Neural cell (in vitro differentiated cells): ENCODE measurements around the gene NEURL1.

Experiments
- EP300 ChIP-seq: fragments of 450-650 bp; conservative IDR thresholded peaks from 2 replicates; pipeline ENCODE4 v1.6.1; 2014; ENCODE audit warnings: antibody characterized with exemption, mild to moderate bottlenecking, moderate library complexity; ENCODE audit not compliant: poor library complexity, severe bottlenecking
- EZH2 ChIP-seq: fragments of 200-600, 300-800 bp; shearing (Covaris generic), sonication (generic); IDR thresholded peaks from 2 replicates; pipeline ENCODE4 v1.6.1; 2014; ENCODE audit warnings: antibody characterized with exemption, low read length, borderline replicate concordance, mild to moderate bottlenecking; ENCODE audit not compliant: insufficient read depth, poor library complexity, severe bottlenecking
- MXI1 ChIP-seq: fragments of 450-650 bp; conservative IDR thresholded peaks from 2 replicates; pipeline ENCODE4 v1.6.1; 2014; ENCODE audit warnings: antibody characterized with exemption, mild to moderate bottlenecking; ENCODE audit not compliant: poor library complexity, severe bottlenecking
- POLR2AphosphoS5 ChIP-seq: IDR thresholded peaks from 2 replicates; pipeline ENCODE4 v1.6.1; 2012
- TF ChIP-seq, protein P1 (sequence below): fragments of 450-650 bp; IDR thresholded peaks from 2 replicates; pipeline ENCODE4 v1.5.1; 2014; ENCODE audit warnings: antibody characterized with exemption, mild to moderate bottlenecking, moderate library complexity; ENCODE audit not compliant: poor library complexity, severe bottlenecking

DNA sequence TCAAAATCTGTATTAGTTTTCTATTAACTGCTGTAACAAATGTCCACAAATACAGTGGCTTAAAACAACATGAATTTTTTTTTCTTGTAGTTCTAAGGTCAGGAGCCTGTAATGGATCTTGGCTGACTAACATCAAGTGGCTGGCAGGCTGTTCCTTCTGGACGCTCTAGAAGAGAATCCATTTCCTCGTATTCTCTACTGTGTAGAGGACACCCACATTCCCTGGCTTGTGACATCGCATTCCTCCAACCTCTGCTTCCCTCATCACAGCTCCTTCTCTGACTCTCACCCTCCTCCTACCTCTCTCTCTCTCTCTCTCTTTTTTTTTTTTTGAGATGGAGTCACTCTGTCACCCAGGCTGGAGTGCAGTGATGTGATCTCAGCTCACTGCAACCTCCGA lies 30.0 kb upstream of the NEURL1 start:
- TF ChIP-seq, protein P1, sequence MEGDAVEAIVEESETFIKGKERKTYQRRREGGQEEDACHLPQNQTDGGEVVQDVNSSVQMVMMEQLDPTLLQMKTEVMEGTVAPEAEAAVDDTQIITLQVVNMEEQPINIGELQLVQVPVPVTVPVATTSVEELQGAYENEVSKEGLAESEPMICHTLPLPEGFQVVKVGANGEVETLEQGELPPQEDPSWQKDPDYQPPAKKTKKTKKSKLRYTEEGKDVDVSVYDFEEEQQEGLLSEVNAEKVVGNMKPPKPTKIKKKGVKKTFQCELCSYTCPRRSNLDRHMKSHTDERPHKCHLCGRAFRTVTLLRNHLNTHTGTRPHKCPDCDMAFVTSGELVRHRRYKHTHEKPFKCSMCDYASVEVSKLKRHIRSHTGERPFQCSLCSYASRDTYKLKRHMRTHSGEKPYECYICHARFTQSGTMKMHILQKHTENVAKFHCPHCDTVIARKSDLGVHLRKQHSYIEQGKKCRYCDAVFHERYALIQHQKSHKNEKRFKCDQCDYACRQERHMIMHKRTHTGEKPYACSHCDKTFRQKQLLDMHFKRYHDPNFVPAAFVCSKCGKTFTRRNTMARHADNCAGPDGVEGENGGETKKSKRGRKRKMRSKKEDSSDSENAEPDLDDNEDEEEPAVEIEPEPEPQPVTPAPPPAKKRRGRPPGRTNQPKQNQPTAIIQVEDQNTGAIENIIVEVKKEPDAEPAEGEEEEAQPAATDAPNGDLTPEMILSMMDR: no peak
- TF ChIP-seq EZH2 (no peak), POLR2AphosphoS5 (no peak), EP300 (no peak), MXI1 (no peak)
